SH-SY5Y (cell line): Measurements from ENCODE around the gene UBR4.

ENCODE experiments used
- GATA2 ChIP-seq: IDR thresholded peaks from 2 replicates; pipeline ENCODE4 v1.6.1; 2011; ENCODE audit warnings: mild to moderate bottlenecking, low read depth, low read length
- GATA3 ChIP-seq: IDR thresholded peaks from 2 replicates; pipeline ENCODE4 v1.6.1; 2011; ENCODE audit warnings: low read depth, mild to moderate bottlenecking, low read length, moderate library complexity

GRCh38 chr1:19032701-19033514 is 177.2 kb downstream of the UBR4 start:
- TF ChIP-seq GATA2, result no peak
- no peak for TF ChIP-seq GATA3
